ENCODE measurements around the gene PRSS22. TPM values are rescaled to one million over a fixed set of nuclear protein-coding genes. Genes with fewer than 3 reads are reported as not detected.

PRSS22 gene
- total and polyA plus RNA-seq, 4 donors = 11.5 to 34.1 (median 28.7) TPM

DNA sequence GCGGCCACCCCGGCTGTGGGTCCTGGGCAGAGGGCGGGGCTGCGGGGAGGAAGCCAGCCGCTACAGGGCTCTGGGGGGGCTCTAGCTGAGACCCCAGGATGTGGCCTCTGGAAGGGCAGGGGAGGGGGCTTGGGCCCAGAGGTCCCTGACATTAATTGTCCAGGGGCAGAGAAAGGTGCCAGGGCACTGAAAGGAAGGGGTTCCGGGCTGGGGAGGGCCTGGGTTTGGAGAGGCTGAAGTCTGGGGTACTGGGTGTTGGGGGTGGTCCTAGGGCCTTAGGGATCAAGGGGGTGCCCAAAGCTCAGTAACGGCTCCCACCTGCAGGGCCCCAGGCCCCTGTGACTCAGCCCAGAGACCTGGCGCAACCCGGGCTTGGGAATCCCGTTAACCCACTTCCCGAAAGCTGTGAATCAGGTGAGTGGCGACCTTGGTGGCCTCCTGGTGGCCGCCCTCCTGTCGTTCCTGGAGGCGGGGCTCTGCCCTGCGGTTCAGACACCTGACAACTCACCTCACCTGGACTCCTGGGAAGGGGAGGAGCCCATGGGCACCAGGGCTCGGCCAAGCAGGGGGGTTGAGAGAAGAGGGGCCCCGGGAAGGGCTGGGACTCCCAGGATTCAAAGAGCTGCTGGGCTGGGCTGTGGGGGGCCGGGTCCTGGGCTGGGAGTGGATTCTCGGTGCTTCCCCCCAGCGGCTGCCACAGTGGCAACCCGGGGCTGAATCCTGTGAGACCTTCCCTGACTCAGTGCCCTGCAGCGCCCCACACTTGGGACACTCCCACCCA is 465 bp upstream of the PRSS22 start:
- ATAC-seq (ENCODE audit: insufficient read depth, low FRiP score) (peak; percentile 84), DNase-seq (peak; percentile 58 to 85 (median 78))
- peaks cover 0 to 14% (median 0%) of the 10 kb centered on the region in 4 donors for H3K9me3 ChIP-seq (ENCODE audit: control insufficient read depth in 4 of 4, insufficient read depth in 3 of 4, low read length in 3 of 4)
- TF ChIP-seq, protein P1, sequence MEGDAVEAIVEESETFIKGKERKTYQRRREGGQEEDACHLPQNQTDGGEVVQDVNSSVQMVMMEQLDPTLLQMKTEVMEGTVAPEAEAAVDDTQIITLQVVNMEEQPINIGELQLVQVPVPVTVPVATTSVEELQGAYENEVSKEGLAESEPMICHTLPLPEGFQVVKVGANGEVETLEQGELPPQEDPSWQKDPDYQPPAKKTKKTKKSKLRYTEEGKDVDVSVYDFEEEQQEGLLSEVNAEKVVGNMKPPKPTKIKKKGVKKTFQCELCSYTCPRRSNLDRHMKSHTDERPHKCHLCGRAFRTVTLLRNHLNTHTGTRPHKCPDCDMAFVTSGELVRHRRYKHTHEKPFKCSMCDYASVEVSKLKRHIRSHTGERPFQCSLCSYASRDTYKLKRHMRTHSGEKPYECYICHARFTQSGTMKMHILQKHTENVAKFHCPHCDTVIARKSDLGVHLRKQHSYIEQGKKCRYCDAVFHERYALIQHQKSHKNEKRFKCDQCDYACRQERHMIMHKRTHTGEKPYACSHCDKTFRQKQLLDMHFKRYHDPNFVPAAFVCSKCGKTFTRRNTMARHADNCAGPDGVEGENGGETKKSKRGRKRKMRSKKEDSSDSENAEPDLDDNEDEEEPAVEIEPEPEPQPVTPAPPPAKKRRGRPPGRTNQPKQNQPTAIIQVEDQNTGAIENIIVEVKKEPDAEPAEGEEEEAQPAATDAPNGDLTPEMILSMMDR (IDR thresholded peaks at IDR 0.05; ENCODE audit: control extremely low read depth, extremely low read depth) = no peak
- peak overlapping the region; percentile 45 for H3K4me3 ChIP-seq
- 14 to 17% methylated on average over 21 to 23 of the region's 23 CpGs for WGBS, 2 donors
- peak overlapping the region in 1 of 2 donors; percentile 68 for H3K27ac ChIP-seq (ENCODE audit: low read depth in 1 of 2, low read length in 1 of 2)
- H3K4me1 ChIP-seq (ENCODE audit: control insufficient read depth in 5 of 5, insufficient read depth in 5 of 5, low read length in 5 of 5) = no peaks in the 10 kb centered on the region
- H3K27me3 ChIP-seq (ENCODE audit: control insufficient read depth in 3 of 3, insufficient read depth in 3 of 3, low read length in 2 of 3) = peaks cover 0 to 7% (median 5%) of the 10 kb centered on the region in 3 donors
- H3K9ac ChIP-seq (ENCODE audit: insufficient read depth in 1 of 2, low read length in 2 of 2) = peak overlapping the region in 1 of 2 donors; percentile 11
- no peaks in the 10 kb centered on the region for H3K36me3 ChIP-seq (ENCODE audit: control insufficient read depth in 4 of 4, insufficient read depth in 4 of 4, low read length in 4 of 4)

DNA sequence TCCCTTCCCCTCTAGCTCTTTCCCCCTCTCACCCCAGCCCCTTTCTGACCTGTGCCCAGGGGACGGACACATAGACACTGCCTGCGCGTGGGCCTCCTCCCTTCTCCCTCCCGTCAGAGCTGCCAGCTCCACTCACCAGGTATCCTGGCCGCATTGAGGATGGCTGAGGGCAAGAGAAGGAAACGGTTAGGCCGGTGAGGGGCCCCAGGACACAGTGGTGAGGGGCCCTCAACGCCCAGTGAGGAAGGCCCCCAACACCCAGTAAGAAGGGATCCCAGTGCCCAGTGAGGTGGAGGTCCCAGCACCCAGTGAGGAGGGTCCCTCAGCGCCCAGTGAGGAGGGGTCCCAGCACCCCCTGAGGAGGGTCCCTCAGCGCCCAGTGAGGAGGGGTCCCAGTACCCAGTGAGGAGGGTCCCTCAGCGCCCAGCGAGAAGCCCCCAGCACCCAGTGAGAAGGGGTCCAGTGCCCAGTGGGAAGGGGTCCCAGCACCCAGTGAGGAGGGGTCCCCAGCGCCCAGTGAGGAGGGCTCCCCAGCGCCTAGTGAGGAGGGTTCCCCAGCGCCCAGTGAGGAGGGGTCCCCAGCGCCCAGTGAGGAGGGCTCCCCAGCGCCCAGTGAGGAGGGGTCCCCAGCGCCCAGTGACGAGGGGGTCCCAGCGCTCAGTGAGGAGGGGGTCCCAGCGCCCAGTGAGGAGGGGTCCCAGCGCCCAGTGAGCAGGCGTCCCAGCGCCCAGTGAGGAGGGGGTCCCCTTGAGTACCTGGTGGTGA is 1.1 kb downstream of the PRSS22 start:
- TF ChIP-seq, protein P1 (IDR thresholded peaks at IDR 0.05; ENCODE audit: control extremely low read depth, extremely low read depth) = no peak
- H3K27ac ChIP-seq (ENCODE audit: low read depth in 1 of 2, low read length in 1 of 2) = peak overlapping the region in 1 of 2 donors; percentile 68
- H3K9ac ChIP-seq (ENCODE audit: insufficient read depth in 1 of 2, low read length in 2 of 2) = no peak overlapping the region
- H3K4me1 ChIP-seq (ENCODE audit: control insufficient read depth in 5 of 5, insufficient read depth in 5 of 5, low read length in 5 of 5) = no peaks in the 10 kb centered on the region
- DNase-seq = no peak
- no peak for ATAC-seq (ENCODE audit: insufficient read depth, low FRiP score)
- 80 to 92% methylated on average over 23 to 24 of the region's 24 CpGs for WGBS, 2 donors
- H3K27me3 ChIP-seq (ENCODE audit: control insufficient read depth in 3 of 3, insufficient read depth in 3 of 3, low read length in 2 of 3) = peaks cover 0 to 7% (median 5%) of the 10 kb centered on the region in 3 donors
- peak overlapping the region; percentile 45 for H3K4me3 ChIP-seq
- H3K9me3 ChIP-seq (ENCODE audit: control insufficient read depth in 4 of 4, insufficient read depth in 3 of 4, low read length in 3 of 4) = peaks cover 0 to 14% (median 0%) of the 10 kb centered on the region in 4 donors
- peaks cover 0 to 2% (median 0%) of the 10 kb centered on the region in 4 donors for H3K36me3 ChIP-seq (ENCODE audit: control insufficient read depth in 4 of 4, insufficient read depth in 4 of 4, low read length in 4 of 4)

GRCh38 chr16:2856061-2856670 is 1.8 kb downstream of the PRSS22 start:
- DNase-seq = no peak
- ATAC-seq (ENCODE audit: insufficient read depth, low FRiP score) = no peak
- Histone ChIP-seq H3K4me3 (no peak overlapping the region), H3K27ac (ENCODE audit: low read depth in 1 of 2, low read length in 1 of 2) (no peak overlapping the region), H3K4me1 (ENCODE audit: control insufficient read depth in 5 of 5, insufficient read depth in 5 of 5, low read length in 5 of 5) (no peaks in the 10 kb centered on the region), H3K9ac (ENCODE audit: insufficient read depth in 1 of 2, low read length in 2 of 2) (no peak overlapping the region), H3K36me3 (ENCODE audit: control insufficient read depth in 4 of 4, insufficient read depth in 4 of 4, low read length in 4 of 4) (peaks cover 0 to 2% (median 0%) of the 10 kb centered on the region in 4 donors), H3K9me3 (ENCODE audit: control insufficient read depth in 4 of 4, insufficient read depth in 3 of 4, low read length in 3 of 4) (peaks cover 0 to 13% (median 0%) of the 10 kb centered on the region in 4 donors), H3K27me3 (ENCODE audit: control insufficient read depth in 3 of 3, insufficient read depth in 3 of 3, low read length in 2 of 3) (peaks cover 0 to 7% (median 5%) of the 10 kb centered on the region in 3 donors)
- TF ChIP-seq, protein P1 (IDR thresholded peaks at IDR 0.05; ENCODE audit: control extremely low read depth, extremely low read depth) = no peak
- WGBS, 2 donors = 86 to 87% methylated on average over 14 of the region's 14 CpGs

All from lung (tissue), 12 donors.